Muscle of back (tissue), 13 donors: ENCODE measurements around the gene LENG1. TPM values are rescaled to one million over a fixed set of nuclear protein-coding genes. Genes with fewer than 3 reads are reported as not detected.
"Not testable (repeated sequence)": the region's sequence is repeated elsewhere in the genome, so short reads cannot be mapped to it uniquely, and the experiment has no call there.

Experiments used
- DNase-seq, 3 donors: peaks; one replicate each; pipeline versions ENCODE4 v3.0.0 to v3.0.0-alpha.2; 2013
- long read RNA-seq, 9 donors: transcript quantifications; one replicate each; lab custom pipeline, GENCODE V29; 2026
- polyA plus RNA-seq, 10 donors: library from polyadenylated mRNA; unstranded; fragments of 120-200 nt; gene quantifications; one replicate each; pipeline ENCODE4 v1.2.1, GENCODE V29; 2013; ENCODE audit not compliant: insufficient read length in 10 of 10

Gene LENG1
- 10 to 100 TPM in 1 of 10 donors, 1 to 10 TPM in 9; 5.7 to 10.3 (median 7.9) TPM for polyA plus RNA-seq
- long read RNA-seq, donor 1, transcript LENG1-201 (4 exons, 1,542 nt): major isoform, 11 of 11 reads
- long read RNA-seq, donor 1, partial matches to known transcripts: 0 of 11 reads
- long read RNA-seq, donor 1, other reads (novel, unspliced or antisense): 0 of 11 reads
- long read RNA-seq, donor 2, partial matches to known transcripts: 0 of 2 reads
- long read RNA-seq, donor 2, other reads (novel, unspliced or antisense): 0 of 2 reads
- long read RNA-seq, donor 3: 0 reads
- long read RNA-seq, donor 4, partial matches to known transcripts: 0 of 1 reads
- long read RNA-seq, donor 4, other reads (novel, unspliced or antisense): 0 of 1 reads
- long read RNA-seq, donor 5, transcript LENG1-201 (4 exons, 1,542 nt): major isoform, 9 of 14 reads
- long read RNA-seq, donor 5, partial matches to known transcripts: 5 of 14 reads
- long read RNA-seq, donor 5, other reads (novel, unspliced or antisense): 0 of 14 reads
- long read RNA-seq, donor 6, transcript LENG1-201 (4 exons, 1,542 nt): major isoform, 7 of 7 reads
- long read RNA-seq, donor 6, partial matches to known transcripts: 0 of 7 reads
- long read RNA-seq, donor 6, other reads (novel, unspliced or antisense): 0 of 7 reads
- long read RNA-seq, donor 7, transcript LENG1-201 (4 exons, 1,542 nt): major isoform, 9 of 9 reads
- long read RNA-seq, donor 7, partial matches to known transcripts: 0 of 9 reads
- long read RNA-seq, donor 7, other reads (novel, unspliced or antisense): 0 of 9 reads
- long read RNA-seq, donor 8, partial matches to known transcripts: 0 of 4 reads
- long read RNA-seq, donor 8, other reads (novel, unspliced or antisense): 0 of 4 reads
- long read RNA-seq, donor 9: 0 reads

DNA sequence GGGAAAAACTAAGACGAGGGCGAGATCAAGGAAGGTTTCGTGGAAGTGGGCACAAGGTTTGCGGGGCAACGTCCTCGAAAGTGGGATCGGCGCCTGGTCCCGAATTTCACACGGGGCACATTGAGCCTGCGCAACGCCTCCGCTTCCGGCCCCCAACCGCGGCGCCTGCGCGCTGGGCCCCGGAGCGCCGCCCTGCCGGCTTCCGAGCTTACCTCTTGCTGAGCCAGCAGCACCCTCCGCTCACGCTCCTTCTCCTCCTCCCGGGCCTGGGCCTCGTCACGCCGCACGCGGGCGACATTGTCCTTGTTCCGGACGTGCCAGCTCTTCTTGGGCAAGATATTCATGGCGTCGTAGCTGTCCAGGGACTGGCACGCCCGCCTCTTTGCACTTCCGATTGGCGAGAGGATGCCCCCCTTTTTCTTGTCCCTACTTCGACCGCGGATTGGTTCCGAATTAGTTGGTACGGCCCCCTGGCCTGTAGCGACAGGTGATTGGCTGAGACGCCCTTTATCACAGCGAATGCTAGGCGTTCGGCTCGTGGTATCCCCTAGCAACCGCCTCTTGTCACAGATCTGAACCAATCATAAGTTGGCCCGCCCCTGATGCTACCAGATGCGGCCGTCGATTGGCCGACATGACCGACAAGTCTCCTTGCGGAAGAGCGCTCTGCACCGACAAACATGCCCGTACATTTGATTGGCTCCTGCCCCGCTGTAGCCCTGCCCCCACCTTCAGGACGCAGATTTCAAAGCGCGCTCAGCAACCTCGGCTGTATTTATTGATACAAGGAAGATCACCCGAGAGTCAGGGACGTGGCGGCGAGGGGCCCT, at the start of gene LENG1:
TSS of gene LENG1 (minus strand) at position 370 of the 830 bp plus-strand sequence. CDS start at position 344, 26 bp downstream.
- peak; percentile 99 to 100 (median 100) for DNase-seq

DNA sequence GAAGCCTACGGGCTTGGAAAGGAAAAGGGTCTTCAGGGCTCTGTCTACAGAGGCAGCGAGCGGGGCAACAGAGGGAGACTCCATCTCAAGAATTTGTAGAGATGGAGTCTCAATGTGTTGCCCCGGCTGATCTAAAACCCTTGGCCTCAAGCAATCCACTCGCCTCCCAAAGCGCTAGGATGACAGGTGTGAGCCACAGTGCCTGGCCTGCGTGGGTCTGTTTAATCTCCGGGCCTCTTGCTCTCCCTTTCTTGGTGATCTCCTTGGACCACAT, 49.2 kb upstream of the LENG1 start:
- DNase-seq: no peak

DNA sequence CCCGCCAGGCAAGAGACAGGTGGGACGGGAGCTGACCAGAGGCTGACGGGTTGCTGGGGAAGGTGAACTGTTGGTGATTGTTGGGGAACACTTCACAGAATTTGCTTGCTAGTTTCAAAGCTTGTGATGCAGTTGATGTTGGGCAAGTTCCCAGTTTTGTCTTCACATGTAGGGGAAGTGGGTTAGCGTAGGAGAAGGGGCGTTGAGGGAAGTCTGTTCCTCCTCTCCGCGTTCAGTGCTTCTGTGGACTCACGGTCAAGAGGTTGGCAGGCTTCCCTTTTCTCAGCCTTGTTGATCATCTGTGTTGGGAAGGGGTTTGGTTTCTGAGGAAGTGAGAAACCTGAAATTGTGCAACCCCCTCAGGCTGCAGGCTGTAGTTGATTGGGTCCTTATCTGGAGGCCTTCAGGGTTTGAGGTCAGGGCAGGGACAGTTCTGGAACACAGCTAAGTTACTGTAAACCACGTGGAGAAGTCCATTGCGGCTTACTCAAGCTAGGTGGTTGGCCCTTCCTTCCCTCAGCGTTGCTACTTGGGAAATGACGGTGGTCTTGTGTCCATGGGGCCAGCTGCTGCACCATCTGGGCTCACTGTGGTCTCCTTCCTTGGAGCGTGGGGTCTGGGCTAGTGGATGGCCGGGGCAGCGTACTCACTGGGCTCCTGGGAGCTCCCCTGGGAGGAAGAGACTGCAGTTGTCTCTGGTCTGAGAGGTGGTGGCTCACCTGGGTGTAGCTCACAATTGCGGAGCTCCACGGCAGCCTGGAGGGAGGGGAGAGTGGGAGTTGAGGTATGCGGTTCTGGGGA, 48.7 kb upstream of the LENG1 start:
- peak; percentile 40 to 77 (median 69) for DNase-seq

DNA sequence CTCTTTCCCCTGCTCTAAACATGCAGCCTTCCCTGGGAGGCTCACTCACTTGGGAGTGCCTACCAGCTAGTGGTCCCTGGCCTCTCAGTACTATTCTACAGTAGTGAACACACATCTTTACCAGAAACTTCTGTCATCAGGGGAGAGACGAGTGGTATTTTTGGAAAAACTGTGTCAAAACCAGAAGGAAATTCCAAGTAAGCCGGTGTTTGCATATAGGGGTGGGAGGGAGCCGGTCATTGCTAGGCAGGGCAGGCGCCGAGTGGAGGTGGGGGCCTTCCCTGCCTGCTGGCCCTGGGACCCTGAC, 48.1 kb upstream of the LENG1 start:
- DNase-seq: no peak

DNA sequence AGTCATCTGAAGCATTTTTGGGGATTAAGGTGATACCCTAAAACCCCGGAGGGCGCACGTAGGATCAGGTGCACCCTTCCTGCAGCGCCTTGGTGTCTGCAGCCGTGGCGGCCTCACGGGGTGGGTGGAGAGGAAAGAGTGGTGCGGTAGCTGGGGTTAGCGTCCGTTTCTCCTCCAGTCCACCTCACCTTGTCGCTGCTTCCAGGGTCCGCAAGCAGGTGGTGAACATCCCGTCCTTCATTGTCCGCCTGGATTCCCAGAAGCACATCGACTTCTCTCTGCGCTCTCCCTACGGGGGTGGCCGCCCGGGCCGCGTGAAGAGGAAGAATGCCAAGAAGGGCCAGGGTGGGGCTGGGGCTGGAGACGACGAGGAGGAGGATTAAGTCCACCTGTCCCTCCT, 47.7 kb upstream of the LENG1 start:
- not testable (repeated sequence) for DNase-seq

DNA sequence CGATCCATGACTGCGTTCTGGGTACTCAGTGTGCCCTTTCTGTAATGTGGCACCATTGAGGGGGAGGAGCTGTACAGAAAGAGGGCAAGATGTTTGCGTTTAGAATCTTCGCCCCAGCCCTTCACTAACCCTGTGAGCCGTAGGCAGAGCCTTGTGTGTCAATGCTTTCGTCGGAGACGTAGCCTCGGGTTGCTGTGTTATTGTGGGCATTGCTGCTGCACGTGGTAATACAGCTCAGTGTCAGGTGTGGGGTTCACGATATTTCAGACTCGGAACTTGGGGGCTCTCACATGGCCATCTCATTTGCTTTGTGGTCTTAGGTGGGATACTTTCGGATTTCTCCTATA, 47.3 kb upstream of the LENG1 start:
- no peak for DNase-seq

DNA sequence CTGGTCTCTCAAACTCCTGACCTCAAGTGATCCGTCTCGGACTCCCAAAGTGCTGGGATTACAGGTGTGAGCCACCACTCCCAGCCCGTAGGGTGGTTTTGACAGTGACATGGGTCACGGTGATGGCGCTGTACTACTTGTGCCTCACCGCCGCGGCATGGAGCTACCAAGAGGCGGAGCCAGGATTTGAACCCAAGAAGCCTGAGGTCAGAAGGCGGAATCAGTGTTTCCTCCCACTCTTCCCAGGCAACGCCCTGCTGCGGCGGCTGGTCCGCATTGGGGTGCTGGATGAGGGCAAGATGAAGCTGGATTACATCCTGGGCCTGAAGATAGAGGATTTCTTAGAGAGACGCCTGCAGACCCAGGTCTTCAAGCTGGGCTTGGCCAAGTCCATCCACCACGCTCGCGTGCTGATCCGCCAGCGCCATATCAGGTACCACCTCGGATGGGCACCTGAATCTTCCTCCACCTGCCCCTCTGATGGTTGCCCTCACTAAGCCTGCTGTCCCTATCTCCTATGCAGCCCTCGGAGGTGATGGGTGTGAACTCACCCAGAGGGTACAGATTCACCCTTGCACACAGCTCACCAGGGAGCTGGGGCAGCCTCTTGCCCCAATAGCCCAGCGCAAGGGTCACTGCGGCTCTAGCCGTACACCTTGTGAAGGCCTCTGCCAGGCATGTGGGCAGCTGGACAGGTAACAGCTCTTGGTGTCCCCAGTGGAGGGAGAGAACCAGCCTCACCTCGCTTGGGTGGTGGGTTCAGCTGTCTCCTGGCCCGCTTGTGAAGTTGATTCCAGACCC, 46.7 kb upstream of the LENG1 start:
- no peak for DNase-seq

DNA sequence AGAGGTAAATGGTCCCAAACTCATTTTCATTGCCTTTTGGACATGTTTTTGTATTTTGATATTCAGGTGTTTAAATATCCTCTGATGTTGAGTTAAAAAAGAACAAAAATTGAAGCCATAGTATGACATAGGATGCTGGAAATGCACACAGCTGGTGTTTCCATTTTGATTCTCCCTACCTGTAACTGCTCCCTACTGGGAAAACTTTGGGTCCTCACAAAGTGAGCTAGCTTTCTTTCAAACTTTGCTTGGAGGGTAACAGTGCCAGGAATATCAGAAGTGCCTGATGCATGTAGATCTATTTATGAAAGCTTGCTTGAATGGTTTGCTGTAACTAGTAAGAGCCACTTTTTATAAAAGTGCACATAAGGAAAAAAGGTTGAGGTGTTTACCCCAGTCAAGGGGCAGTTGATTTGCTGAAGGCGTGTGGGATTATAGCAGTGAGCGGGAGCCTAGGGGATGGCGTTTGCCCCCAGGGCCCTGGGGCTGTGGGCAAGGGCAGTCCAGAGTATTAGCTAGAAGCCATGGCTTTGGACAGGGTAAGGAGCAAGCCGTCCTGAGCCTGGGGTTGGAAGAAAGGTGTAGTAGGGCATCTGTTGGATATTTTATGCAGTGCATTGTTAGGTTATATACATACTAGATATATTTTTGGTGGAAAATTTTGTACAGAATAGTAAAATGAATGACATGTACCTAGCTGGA, 45.4 kb upstream of the LENG1 start:
- DNase-seq: no peak

DNA sequence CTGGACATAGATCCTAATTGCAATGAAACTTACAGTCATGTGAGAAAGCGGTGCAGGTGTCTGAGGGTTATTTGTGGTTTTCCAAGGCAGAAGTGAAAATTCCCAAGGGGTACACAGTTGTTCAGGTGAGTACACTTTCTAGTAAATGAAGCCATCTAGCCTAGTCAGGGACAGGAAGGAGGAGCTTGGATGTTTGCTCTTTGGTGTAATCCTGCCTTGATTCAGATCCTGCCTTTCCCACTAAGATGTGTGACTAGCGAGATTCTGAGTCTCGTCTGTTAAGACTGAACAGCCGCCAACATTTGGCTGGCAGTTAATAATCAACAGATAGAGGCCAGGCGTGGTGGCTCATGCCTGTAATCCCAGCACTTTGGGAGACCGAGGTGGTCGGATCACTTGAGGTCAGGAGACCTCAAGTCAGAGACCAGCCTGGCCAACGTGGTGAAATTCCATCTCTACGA, 43.7 kb upstream of the LENG1 start:
- DNase-seq: no peak

DNA sequence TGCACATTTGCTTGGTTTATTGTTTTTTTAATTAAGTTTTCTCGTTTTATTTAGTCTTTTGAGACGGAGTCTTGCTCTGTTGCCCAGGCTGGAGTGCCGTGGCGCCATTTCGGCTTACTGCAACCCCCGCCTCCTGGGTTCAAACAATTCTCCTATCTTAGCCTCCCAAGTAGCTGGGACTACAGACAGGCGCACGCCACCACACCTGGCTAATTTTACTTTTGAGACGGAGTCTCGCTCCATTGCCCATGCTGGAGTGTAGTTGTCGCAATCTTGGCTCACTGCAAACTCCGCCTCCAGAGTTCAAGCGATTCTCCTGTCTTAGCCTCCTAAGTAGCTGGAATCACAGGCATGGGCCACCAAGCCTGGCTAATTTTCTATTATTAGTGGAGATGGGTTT, 42.5 kb upstream of the LENG1 start:
- no peak for DNase-seq

DNA sequence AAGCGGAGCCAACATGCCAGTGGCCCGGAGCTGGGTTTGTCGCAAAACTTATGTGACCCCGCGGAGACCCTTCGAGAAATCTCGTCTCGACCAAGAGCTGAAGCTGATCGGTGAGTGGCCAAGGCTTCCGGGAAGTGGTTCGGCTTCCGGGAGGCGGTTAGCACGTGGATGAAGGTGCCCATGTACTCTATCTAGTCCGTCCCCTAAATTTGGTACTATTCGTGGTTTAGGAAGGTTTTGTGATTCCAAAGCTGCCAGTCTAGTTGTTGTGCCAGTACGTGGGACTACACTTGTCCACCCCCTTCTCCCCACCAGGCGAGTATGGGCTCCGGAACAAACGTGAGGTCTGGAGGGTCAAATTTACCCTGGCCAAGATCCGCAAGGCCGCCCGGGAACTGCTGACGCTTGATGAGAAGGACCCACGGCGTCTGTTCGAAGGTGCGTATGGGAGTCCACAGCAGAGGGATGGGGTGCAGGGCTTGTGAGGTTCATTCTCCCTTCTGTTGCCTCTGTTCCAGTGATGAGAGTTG, 41.7 kb upstream of the LENG1 start:
- no peak for DNase-seq

DNA sequence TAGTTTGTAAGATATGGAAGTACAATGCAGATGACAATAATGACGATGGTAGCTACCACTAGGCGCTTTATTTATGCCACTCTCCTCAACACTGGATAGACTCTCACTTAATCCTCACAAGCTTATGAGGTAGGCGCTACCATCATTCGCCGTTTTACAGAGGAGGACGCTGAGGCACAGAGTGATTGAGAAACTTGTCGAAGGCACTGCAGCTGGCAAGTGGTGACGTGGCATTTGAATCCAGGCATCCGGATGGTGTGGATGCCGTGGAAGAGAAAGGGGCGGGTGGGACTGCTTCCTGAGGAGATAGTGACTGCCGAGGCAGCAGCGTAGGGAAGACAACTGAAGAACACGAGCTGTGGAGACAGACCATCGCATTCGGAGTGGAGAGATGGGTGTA, 39.9 kb upstream of the LENG1 start:
- DNase-seq: no peak

DNA sequence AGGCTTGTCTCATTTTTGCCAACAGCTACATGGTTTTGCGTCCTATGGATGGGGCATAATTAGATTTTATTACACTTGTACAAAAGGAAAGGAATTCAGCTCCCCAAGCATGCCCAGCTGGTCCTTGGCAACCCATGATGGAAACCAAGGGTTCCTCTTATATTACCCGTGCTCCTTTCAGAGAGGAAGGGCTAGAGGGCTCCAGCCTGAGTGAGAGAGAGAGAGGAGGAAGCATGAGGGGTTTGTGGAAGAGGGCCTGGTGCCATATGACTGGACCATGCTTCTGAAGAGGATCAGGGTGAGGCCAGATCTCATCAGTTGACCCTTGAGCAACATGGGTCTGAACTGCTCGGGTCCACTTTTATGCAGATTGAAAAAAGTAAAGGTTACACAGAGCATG, 37.6 kb upstream of the LENG1 start:
- DNase-seq: no peak

DNA sequence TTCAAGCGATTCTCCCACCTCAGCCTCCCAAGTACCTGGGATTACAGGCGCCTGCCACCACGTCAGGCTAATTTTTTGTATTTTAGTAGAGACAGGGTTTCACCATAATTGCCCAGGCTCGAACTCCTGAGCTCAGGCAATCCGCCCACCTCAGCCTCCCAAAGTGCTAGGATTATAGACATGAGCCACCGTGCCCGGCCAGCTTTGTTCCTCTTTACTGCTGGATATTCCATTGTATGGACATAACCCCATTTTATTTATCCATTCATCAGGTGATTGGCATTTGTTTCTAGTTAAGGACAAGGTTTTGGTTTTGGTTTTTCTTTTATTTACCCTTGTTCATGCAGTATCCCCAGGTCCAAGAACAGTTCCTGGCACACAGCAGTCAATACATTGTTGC, 37.0 kb upstream of the LENG1 start:
- no peak for DNase-seq

DNA sequence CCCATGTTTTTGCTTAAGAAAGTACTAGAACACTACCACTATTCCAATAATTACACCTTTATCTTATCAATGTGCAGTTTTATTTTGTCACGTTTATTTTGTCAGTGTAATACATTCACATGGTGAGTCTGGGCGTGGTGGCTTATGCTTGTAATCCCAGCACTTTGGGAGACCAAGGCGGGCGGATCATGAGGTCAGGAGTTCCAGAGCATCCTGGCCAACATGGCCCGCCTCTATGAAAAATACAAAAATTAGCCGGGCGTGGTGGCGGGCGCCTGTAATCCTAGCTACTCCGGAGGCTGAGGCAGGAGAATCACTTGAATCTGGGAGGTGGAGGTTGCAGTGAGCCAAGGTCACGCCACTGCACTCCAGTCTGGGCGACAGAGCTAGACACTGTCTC, 34.9 kb upstream of the LENG1 start:
- DNase-seq: not testable (repeated sequence)

DNA sequence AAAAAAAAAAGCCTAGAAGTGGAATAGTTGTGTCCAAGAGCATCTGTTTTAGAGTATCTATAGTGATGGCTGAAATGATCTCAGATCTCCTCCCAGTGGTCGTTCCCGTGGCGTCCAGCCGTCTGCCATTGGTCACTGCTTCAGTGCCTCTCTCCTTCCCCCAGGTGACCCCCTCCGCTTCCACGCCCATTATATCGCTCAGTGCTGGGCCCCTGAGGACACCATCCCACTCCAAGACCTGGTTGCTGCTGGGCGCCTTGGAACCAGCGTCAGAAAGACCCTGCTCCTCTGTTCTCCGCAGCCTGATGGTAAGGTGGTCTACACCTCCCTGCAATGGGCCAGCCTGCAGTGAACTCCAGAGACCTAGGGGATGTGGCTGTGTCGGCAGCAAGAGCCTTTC, 33.5 kb upstream of the LENG1 start:
- DNase-seq: no peak

DNA sequence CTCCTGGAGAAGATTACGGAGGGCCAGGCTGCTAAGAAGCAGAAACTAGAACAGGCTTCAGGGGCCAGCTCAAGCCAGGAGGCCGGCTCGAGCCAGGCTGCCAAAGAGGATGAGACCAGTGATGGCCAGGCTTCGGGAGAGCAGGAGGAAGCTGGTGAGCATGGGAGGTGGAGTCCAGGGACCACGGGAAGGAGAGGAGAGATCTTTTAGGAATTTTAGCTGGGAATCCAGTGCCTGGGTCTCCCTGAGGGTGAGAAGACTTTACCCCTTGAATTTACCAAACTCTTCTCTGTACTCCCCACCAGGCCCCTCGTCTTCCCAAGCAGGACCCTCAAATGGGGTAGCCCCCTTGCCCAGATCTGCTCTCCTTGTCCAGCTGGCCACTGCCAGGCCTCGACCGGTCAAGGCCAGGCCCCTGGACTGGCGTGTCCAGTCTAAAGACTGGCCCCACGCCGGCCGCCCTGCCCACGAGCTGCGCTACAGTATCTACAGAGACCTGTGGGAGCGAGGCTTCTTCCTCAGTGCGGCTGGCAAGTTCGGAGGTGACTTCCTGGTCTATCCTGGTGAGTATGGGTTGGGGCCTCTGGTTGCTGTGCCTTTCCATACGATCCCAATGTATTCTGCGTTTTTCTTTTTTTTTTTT, 32.4 kb upstream of the LENG1 start:
- no peak for DNase-seq

DNA sequence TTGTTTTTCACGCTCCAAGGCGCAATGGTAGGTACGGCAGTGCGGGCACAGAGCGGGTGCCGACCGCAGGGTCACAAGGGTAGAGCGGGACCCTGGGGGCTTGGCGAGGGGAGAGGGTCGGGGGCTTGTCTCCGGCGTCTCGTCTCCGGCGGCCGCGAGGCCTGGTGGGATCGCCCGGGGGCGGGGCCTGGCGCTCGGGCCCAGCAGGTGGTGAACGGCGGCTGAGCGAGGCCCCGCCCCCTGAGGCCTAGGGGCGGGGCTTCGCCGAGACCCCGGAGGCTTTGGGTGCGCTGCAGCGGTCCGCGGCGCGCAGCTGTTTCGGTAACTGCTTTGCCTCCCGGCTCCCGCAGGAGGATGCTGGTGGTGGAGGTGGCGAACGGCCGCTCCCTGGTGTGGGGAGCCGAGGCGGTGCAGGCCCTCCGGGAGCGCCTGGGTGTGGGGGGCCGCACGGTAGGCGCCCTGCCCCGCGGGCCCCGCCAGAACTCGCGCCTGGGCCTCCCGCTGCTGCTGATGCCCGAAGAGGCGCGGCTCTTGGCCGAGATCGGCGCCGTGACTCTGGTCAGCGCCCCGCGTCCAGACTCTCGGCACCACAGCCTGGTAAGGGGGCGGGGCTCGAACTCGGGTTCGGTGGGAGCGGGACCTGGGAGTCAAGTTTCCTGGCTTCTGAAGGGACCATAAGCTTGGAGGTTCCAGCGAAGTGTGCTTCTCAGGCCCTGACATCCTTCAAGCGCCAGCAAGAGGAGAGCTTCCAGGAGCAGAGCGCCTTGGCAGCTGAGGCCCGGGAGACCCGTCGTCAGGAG, 31.7 kb upstream of the LENG1 start, which contains the start of gene TSEN34:
TSS of gene TSEN34 (plus strand) at position 298 of the 800 bp plus-strand sequence. CDS start at position 355, 57 bp downstream.
- peak in 2 of 3 donors; percentile 88 to 91 for DNase-seq
